SU-DHL-6 (cell line): Measurements from ENCODE around the gene IRAK4.
A peak's percentile ranks its signal among the peaks of the same experiment; 100 is the strongest.

Experiments
- H2AFZ ChIP-seq: fragments of 200-600 bp; sonication (generic); 2 replicates; pipeline ENCODE4 v1.6.1; 2014; ENCODE audit warnings: low read depth, mild to moderate bottlenecking, moderate library complexity, mixed read lengths, antibody characterized with exemption, low read length; ENCODE audit not compliant: severe bottlenecking
- H3F3A ChIP-seq: fragments of 200-600 bp; shearing (Covaris generic); 2 replicates; pipeline ENCODE4 v1.6.0; 2016; ENCODE audit warnings: antibody characterized with exemption, mild to moderate bottlenecking; ENCODE audit not compliant: insufficient read depth
- H3K27ac ChIP-seq: fragments of 200-600 bp; sonication (generic); 2 replicates; pipeline ENCODE4 v1.5.1; 2016; ENCODE audit warnings: low read depth, mild to moderate bottlenecking, low read length, moderate library complexity, mixed read lengths
- H3K27me3 ChIP-seq: fragments of 200-600 bp; sonication (generic), shearing (Covaris generic); 2 replicates; pipeline ENCODE4 v1.6.0; 2014; ENCODE audit warnings: mild to moderate bottlenecking, low read length
- H3K36me3 ChIP-seq: fragments of 200-600 bp; sonication (generic); 2 replicates; pipeline ENCODE4 v1.6.1; 2014; ENCODE audit warnings: mild to moderate bottlenecking, low read length, mixed read lengths
- H3K4me2 ChIP-seq: fragments of 300-600, 200-600 bp; shearing (Covaris generic), sonication (generic); 2 replicates; pipeline ENCODE4 v1.6.0; 2014; ENCODE audit warnings: low read length, low read depth, mild to moderate bottlenecking; ENCODE audit not compliant: poor library complexity, severe bottlenecking
- H3K4me3 ChIP-seq: fragments of 200-600 bp; sonication (generic); 2 replicates; pipeline ENCODE4 v1.5.1; 2014; ENCODE audit warnings: antibody characterized with exemption, low read length, mild to moderate bottlenecking, mixed read lengths; ENCODE audit not compliant: insufficient read depth, poor library complexity, severe bottlenecking
- H3K79me2 ChIP-seq: fragments of 200-600 bp; sonication (generic); 2 replicates; pipeline ENCODE4 v1.6.1; 2014; ENCODE audit warnings: mild to moderate bottlenecking, low read length, moderate library complexity; ENCODE audit not compliant: insufficient read depth
- H3K9ac ChIP-seq: fragments of 200-600 bp; sonication (generic); 2 replicates; pipeline ENCODE4 v1.7.0; 2014; ENCODE audit warnings: mild to moderate bottlenecking, low read length
- H3K9me2 ChIP-seq: fragments of 200-600 bp; sonication (generic); replicated peaks from 2 replicates; pipeline ENCODE4 v1.6.1; 2014; ENCODE audit warnings: low read length; ENCODE audit not compliant: insufficient read depth
- H3K9me3 ChIP-seq: fragments of 200-600 bp; sonication (generic); 2 replicates; pipeline ENCODE4 v1.6.1; 2014; ENCODE audit warnings: low read length, mixed read lengths; ENCODE audit not compliant: insufficient read depth
- H4K20me1 ChIP-seq: fragments of 200-600 bp; sonication (generic); 2 replicates; pipeline ENCODE4 v1.6.1; 2014; ENCODE audit warnings: low read depth, mild to moderate bottlenecking, antibody characterized with exemption, low read length, moderate library complexity, mixed read lengths
- EZH2phosphoT487 ChIP-seq: fragments of 200-600 bp; sonication (generic), shearing (Covaris generic); conservative IDR thresholded peaks from 2 replicates; pipeline ENCODE4 v1.6.1; 2018; ENCODE audit warnings: mild to moderate bottlenecking, antibody characterized with exemption, low read length, moderate library complexity, mixed read lengths
- TF ChIP-seq, protein P1 (sequence below): fragments of 200-600 bp; sonication (generic); IDR thresholded peaks from one replicate; pipeline ENCODE4 v1.5.1; 2017; ENCODE audit warnings: antibody characterized with exemption, mild to moderate bottlenecking, low read length, moderate library complexity; ENCODE audit not compliant: insufficient read depth, poor library complexity, severe bottlenecking

Gene IRAK4

DNA sequence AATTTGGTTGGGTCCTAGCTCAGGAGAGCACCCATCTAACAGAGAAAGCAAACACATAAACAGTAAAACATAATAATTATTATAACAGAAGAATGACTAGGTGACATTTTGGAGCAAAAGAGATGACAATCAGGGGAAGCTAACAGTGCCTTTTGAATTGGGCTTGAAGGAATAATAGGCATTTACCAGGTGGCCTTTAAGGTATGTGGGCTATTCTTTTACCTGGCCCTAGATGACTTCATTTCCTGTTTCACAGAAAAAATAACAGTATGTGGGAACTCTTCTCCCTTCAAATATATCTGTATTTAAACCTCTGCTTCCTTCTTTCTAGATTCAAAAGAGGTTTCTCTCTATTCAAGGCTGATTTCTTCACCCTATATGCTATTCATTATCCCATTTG lies 3.8 kb downstream of the IRAK4 start:
- Histone ChIP-seq H3F3A (peaks cover 9% of the 10 kb centered on the region; the same call in 1 of the 2 replicates), H3K4me2 (peak overlapping the region; percentile 80), H4K20me1 (no peaks in the 10 kb centered on the region), H3K9me2 (no peaks in the 10 kb centered on the region), H3K79me2 (peaks cover 36% of the 10 kb centered on the region), H3K27me3 (no peaks in the 10 kb centered on the region), H3K27ac (no peak overlapping the region), H3K9me3 (no peaks in the 10 kb centered on the region), H3K4me3 (no peak overlapping the region), H3K36me3 (peaks cover 4% of the 10 kb centered on the region; the same call in 1 of the 2 replicates), H2AFZ (no peak overlapping the region), H3K9ac (no peak overlapping the region)
- TF ChIP-seq EZH2phosphoT487: no peak

DNA sequence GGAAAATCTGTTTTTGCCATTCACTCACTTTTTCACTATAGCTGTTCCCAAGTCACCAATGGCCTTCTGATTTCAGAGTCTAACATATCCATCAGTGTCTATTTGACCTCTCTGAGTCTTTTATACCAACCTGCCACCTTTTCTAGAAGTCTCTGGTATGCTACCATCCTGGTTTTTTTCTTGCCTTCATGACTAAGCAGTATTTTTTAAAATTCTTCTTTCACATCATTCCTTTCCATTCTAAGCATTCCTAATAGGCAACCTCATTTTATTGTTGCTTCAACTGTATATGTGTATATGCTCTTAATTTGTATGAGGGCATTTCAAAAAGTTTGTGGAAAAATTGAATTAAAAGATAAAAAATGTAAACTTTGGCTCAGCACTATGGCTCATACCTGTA lies 5.0 kb downstream of the IRAK4 start:
- Histone ChIP-seq H3K9me2 (no peaks in the 10 kb centered on the region), H3K4me2 (no peak overlapping the region), H3F3A (peaks cover 9% of the 10 kb centered on the region; the same call in 1 of the 2 replicates), H3K36me3 (peaks cover 14% of the 10 kb centered on the region; the same call in 1 of the 2 replicates), H3K27ac (no peak overlapping the region), H3K9ac (no peak overlapping the region), H3K4me3 (no peak overlapping the region), H3K9me3 (no peaks in the 10 kb centered on the region), H4K20me1 (no peaks in the 10 kb centered on the region), H3K79me2 (peaks cover 27% of the 10 kb centered on the region), H3K27me3 (no peaks in the 10 kb centered on the region), H2AFZ (no peak overlapping the region)
- TF ChIP-seq, protein P1, sequence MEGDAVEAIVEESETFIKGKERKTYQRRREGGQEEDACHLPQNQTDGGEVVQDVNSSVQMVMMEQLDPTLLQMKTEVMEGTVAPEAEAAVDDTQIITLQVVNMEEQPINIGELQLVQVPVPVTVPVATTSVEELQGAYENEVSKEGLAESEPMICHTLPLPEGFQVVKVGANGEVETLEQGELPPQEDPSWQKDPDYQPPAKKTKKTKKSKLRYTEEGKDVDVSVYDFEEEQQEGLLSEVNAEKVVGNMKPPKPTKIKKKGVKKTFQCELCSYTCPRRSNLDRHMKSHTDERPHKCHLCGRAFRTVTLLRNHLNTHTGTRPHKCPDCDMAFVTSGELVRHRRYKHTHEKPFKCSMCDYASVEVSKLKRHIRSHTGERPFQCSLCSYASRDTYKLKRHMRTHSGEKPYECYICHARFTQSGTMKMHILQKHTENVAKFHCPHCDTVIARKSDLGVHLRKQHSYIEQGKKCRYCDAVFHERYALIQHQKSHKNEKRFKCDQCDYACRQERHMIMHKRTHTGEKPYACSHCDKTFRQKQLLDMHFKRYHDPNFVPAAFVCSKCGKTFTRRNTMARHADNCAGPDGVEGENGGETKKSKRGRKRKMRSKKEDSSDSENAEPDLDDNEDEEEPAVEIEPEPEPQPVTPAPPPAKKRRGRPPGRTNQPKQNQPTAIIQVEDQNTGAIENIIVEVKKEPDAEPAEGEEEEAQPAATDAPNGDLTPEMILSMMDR: no peak
- no peak for TF ChIP-seq EZH2phosphoT487

DNA sequence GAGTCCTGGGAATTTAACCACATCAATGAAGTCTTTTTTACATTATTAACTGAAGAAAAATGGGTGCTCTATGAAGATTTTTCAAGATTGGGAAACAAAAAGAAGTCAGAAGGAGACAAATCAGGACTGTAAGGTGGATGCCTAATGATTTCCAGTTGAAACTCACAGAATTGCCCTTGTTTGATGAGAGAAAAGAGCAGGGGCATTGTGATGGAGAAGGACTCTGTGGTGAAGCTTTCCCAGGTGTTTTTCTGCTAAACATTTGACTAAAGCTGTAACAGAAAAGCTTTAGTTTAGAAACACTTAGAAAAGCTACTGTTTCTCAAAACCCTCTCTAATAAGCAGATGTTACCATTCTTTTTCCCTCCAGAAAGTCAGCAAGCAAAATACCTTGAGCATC lies 5.8 kb downstream of the IRAK4 start:
- Histone ChIP-seq H3K4me2 (no peak overlapping the region), H4K20me1 (no peaks in the 10 kb centered on the region)

DNA sequence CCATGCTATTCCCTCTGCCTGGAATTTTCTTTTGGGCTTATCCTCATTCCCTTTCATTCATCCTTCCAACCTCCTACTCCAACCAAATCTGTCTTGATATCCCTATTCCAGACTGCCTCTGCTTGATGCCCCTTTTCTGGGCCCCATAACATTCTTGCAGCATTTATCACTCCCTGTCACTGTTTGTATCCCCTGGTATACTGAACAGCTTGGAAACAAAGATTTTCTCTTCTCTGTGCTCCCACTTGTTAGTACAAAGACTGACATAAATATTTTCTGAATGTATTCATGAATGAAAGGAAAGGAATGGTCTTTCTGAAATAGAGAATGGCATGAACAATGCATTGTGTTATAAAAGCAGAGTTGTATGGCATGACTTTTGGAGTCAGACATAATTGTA lies 7.5 kb downstream of the IRAK4 start:
- no peak for TF ChIP-seq EZH2phosphoT487
- TF ChIP-seq, protein P1: no peak
- H3K4me2 ChIP-seq: no peak overlapping the region
- no peaks in the 10 kb centered on the region for H4K20me1 ChIP-seq

More for the DNA sequence above, 5.8 kb downstream of the IRAK4 start:
- Histone ChIP-seq H3K27ac (no peak overlapping the region), H3K36me3 (peaks cover 18% of the 10 kb centered on the region; the same call in 1 of the 2 replicates), H3K79me2 (peaks cover 27% of the 10 kb centered on the region), H2AFZ (no peak overlapping the region), H3K9me3 (no peaks in the 10 kb centered on the region), H3F3A (peaks cover 2% of the 10 kb centered on the region; the same call in 1 of the 2 replicates), H3K4me3 (no peak overlapping the region), H3K27me3 (no peaks in the 10 kb centered on the region), H3K9ac (no peak overlapping the region), H3K9me2 (no peaks in the 10 kb centered on the region)
- TF ChIP-seq, protein P1: no peak
- no peak for TF ChIP-seq EZH2phosphoT487

More for the DNA sequence above, 7.5 kb downstream of the IRAK4 start:
- no peak overlapping the region for H3K27ac ChIP-seq
- no peak overlapping the region for H3K4me3 ChIP-seq
- H3K79me2 ChIP-seq: peaks cover 14% of the 10 kb centered on the region; the same call in 1 of the 2 replicates
- peaks cover 5% of the 10 kb centered on the region for H3F3A ChIP-seq
- H2AFZ ChIP-seq: no peak overlapping the region
- no peaks in the 10 kb centered on the region for H3K27me3 ChIP-seq
- H3K9me2 ChIP-seq: no peaks in the 10 kb centered on the region
- peaks cover 34% of the 10 kb centered on the region for H3K36me3 ChIP-seq
- H3K9ac ChIP-seq: no peak overlapping the region
- no peaks in the 10 kb centered on the region for H3K9me3 ChIP-seq
